ENCODE measurements around the gene STMN3.
"Not testable (repeated sequence)": the region's sequence is repeated elsewhere in the genome, so short reads cannot be mapped to it uniquely, and the experiment has no call there.

The STMN3 gene

GRCh38 chr20:63653974-63654668, 897 bp upstream of the STMN3 start:
- Histone ChIP-seq H3K36me3 (ENCODE audit: control insufficient read depth, insufficient read depth, low read length) (no peaks in the 10 kb centered on the region), H3K4me3 (ENCODE audit: insufficient read depth, low read depth, low read length) (peak overlapping the region; percentile 40), H3K9me3 (ENCODE audit: control insufficient read depth, low read length) (no peaks in the 10 kb centered on the region), H3K27me3 (ENCODE audit: control insufficient read depth, insufficient read depth, low read length, poor library complexity, severe bottlenecking) (peaks cover 21% of the 10 kb centered on the region), H3K4me1 (ENCODE audit: control insufficient read depth, insufficient read depth, low read length) (peaks cover 12% of the 10 kb centered on the region), H3K27ac (ENCODE audit: insufficient read depth, low read depth, low read length, poor library complexity, severe bottlenecking) (peak overlapping the region; percentile 74)
- WGBS, 2 experiments: 40% methylated on average over 15 of the region's 15 CpGs

- H3K36me3 ChIP-seq (ENCODE audit: control insufficient read depth, insufficient read depth, low read length): no peaks in the 10 kb centered on the region
- no peak overlapping the region for H3K27ac ChIP-seq (ENCODE audit: insufficient read depth, low read depth, low read length, poor library complexity, severe bottlenecking)
- H3K4me3 ChIP-seq (ENCODE audit: insufficient read depth, low read depth, low read length): peak overlapping the region; percentile 31
- WGBS, 2 experiments: 1% methylated on average over 91 of the region's 91 CpGs
- H3K4me1 ChIP-seq (ENCODE audit: control insufficient read depth, insufficient read depth, low read length): peaks cover 12% of the 10 kb centered on the region
- peaks cover 21% of the 10 kb centered on the region for H3K27me3 ChIP-seq (ENCODE audit: control insufficient read depth, insufficient read depth, low read length, poor library complexity, severe bottlenecking)
- H3K9me3 ChIP-seq (ENCODE audit: control insufficient read depth, low read length): no peaks in the 10 kb centered on the region
These were observed 838 bp downstream of the STMN3 start for GRCh38 chr20:63652192-63652980.

- Histone ChIP-seq H3K4me1 (ENCODE audit: control insufficient read depth, insufficient read depth, low read length) (peaks cover 12% of the 10 kb centered on the region), H3K9me3 (ENCODE audit: control insufficient read depth, low read length) (no peaks in the 10 kb centered on the region), H3K4me3 (ENCODE audit: insufficient read depth, low read depth, low read length) (peak overlapping the region; percentile 31), H3K27ac (ENCODE audit: insufficient read depth, low read depth, low read length, poor library complexity, severe bottlenecking) (no peak overlapping the region), H3K36me3 (ENCODE audit: control insufficient read depth, insufficient read depth, low read length) (no peaks in the 10 kb centered on the region), H3K27me3 (ENCODE audit: control insufficient read depth, insufficient read depth, low read length, poor library complexity, severe bottlenecking) (peaks cover 21% of the 10 kb centered on the region)
- 15 to 17% methylated on average over 11 of the region's 11 CpGs for WGBS, 2 experiments
These were observed 1.4 kb downstream of the STMN3 start for GRCh38 chr20:63651942-63652191.

GRCh38 chr20:63650486-63650885, 2.7 kb downstream of the STMN3 start:
- not testable (repeated sequence) for H3K27ac ChIP-seq (ENCODE audit: insufficient read depth, low read depth, low read length, poor library complexity, severe bottlenecking); H3K36me3 ChIP-seq (ENCODE audit: control insufficient read depth, insufficient read depth, low read length); H3K4me3 ChIP-seq (ENCODE audit: insufficient read depth, low read depth, low read length); H3K9me3 ChIP-seq (ENCODE audit: control insufficient read depth, low read length)
- Histone ChIP-seq H3K27me3 (ENCODE audit: control insufficient read depth, insufficient read depth, low read length, poor library complexity, severe bottlenecking) (peaks cover 21% of the 10 kb centered on the region), H3K4me1 (ENCODE audit: control insufficient read depth, insufficient read depth, low read length) (peaks cover 12% of the 10 kb centered on the region)
- 94 to 95% methylated on average over 15 to 24 of the region's 25 CpGs for WGBS, 2 experiments

GRCh38 chr20:63648895-63649589, 4.2 kb downstream of the STMN3 start:
- Histone ChIP-seq H3K9me3 (ENCODE audit: control insufficient read depth, low read length) (no peaks in the 10 kb centered on the region), H3K36me3 (ENCODE audit: control insufficient read depth, insufficient read depth, low read length) (no peaks in the 10 kb centered on the region), H3K27ac (ENCODE audit: insufficient read depth, low read depth, low read length, poor library complexity, severe bottlenecking) (no peak overlapping the region), H3K4me3 (ENCODE audit: insufficient read depth, low read depth, low read length) (no peak overlapping the region), H3K27me3 (ENCODE audit: control insufficient read depth, insufficient read depth, low read length, poor library complexity, severe bottlenecking) (peaks cover 21% of the 10 kb centered on the region), H3K4me1 (ENCODE audit: control insufficient read depth, insufficient read depth, low read length) (peaks cover 12% of the 10 kb centered on the region)
- WGBS, 2 experiments: 86 to 88% methylated on average over 11 of the region's 11 CpGs

GRCh38 chr20:63648190-63648589, 5.0 kb downstream of the STMN3 start:
- H3K27me3 ChIP-seq (ENCODE audit: control insufficient read depth, insufficient read depth, low read length, poor library complexity, severe bottlenecking): peaks cover 29% of the 10 kb centered on the region
- WGBS, 2 experiments: 78 to 92% methylated on average over 5 to 6 of the region's 6 CpGs
- peaks cover 12% of the 10 kb centered on the region for H3K4me1 ChIP-seq (ENCODE audit: control insufficient read depth, insufficient read depth, low read length)
- H3K9me3 ChIP-seq (ENCODE audit: control insufficient read depth, low read length): no peaks in the 10 kb centered on the region
- H3K27ac ChIP-seq (ENCODE audit: insufficient read depth, low read depth, low read length, poor library complexity, severe bottlenecking): no peak overlapping the region
- no peak overlapping the region for H3K4me3 ChIP-seq (ENCODE audit: insufficient read depth, low read depth, low read length)
- no peaks in the 10 kb centered on the region for H3K36me3 ChIP-seq (ENCODE audit: control insufficient read depth, insufficient read depth, low read length)

- Histone ChIP-seq H3K36me3 (ENCODE audit: control insufficient read depth, insufficient read depth, low read length) (no peaks in the 10 kb centered on the region), H3K27ac (ENCODE audit: insufficient read depth, low read depth, low read length, poor library complexity, severe bottlenecking) (no peak overlapping the region), H3K4me3 (ENCODE audit: insufficient read depth, low read depth, low read length) (no peak overlapping the region), H3K4me1 (ENCODE audit: control insufficient read depth, insufficient read depth, low read length) (peaks cover 8% of the 10 kb centered on the region), H3K27me3 (ENCODE audit: control insufficient read depth, insufficient read depth, low read length, poor library complexity, severe bottlenecking) (peaks cover 27% of the 10 kb centered on the region), H3K9me3 (ENCODE audit: control insufficient read depth, low read length) (no peaks in the 10 kb centered on the region)
- WGBS, 2 experiments: 66 to 67% methylated on average over 4 of the region's 4 CpGs
These were observed 8.0 kb downstream of the STMN3 start for GRCh38 chr20:63645218-63645617.

GRCh38 chr20:63643946-63644345, 9.3 kb downstream of the STMN3 start:
- WGBS, 2 experiments: 91% methylated on average over 15 of the region's 15 CpGs
- no peaks in the 10 kb centered on the region for H3K9me3 ChIP-seq (ENCODE audit: control insufficient read depth, low read length)
- H3K4me1 ChIP-seq (ENCODE audit: control insufficient read depth, insufficient read depth, low read length): peaks cover 8% of the 10 kb centered on the region
- no peak overlapping the region for H3K27ac ChIP-seq (ENCODE audit: insufficient read depth, low read depth, low read length, poor library complexity, severe bottlenecking)
- H3K36me3 ChIP-seq (ENCODE audit: control insufficient read depth, insufficient read depth, low read length): no peaks in the 10 kb centered on the region
- peaks cover 27% of the 10 kb centered on the region for H3K27me3 ChIP-seq (ENCODE audit: control insufficient read depth, insufficient read depth, low read length, poor library complexity, severe bottlenecking)
- no peak overlapping the region for H3K4me3 ChIP-seq (ENCODE audit: insufficient read depth, low read depth, low read length)

GRCh38 chr20:63643499-63643898, 9.7 kb downstream of the STMN3 start:
- H3K27me3 ChIP-seq (ENCODE audit: control insufficient read depth, insufficient read depth, low read length, poor library complexity, severe bottlenecking): peaks cover 27% of the 10 kb centered on the region
- H3K4me1 ChIP-seq (ENCODE audit: control insufficient read depth, insufficient read depth, low read length): peaks cover 8% of the 10 kb centered on the region
- no peak overlapping the region for H3K27ac ChIP-seq (ENCODE audit: insufficient read depth, low read depth, low read length, poor library complexity, severe bottlenecking)
- H3K9me3 ChIP-seq (ENCODE audit: control insufficient read depth, low read length): no peaks in the 10 kb centered on the region
- no peaks in the 10 kb centered on the region for H3K36me3 ChIP-seq (ENCODE audit: control insufficient read depth, insufficient read depth, low read length)
- H3K4me3 ChIP-seq (ENCODE audit: insufficient read depth, low read depth, low read length): no peak overlapping the region
- WGBS, 2 experiments: 89 to 93% methylated on average over 10 of the region's 10 CpGs

- H3K9me3 ChIP-seq (ENCODE audit: control insufficient read depth, low read length): no peaks in the 10 kb centered on the region
- peaks cover 27% of the 10 kb centered on the region for H3K27me3 ChIP-seq (ENCODE audit: control insufficient read depth, insufficient read depth, low read length, poor library complexity, severe bottlenecking)
- peak overlapping the region; percentile 40 for H3K4me3 ChIP-seq (ENCODE audit: insufficient read depth, low read depth, low read length)
- no peaks in the 10 kb centered on the region for H3K36me3 ChIP-seq (ENCODE audit: control insufficient read depth, insufficient read depth, low read length)
- 20 to 23% methylated on average over 27 to 29 of the region's 29 CpGs for WGBS, 2 experiments
- peaks cover 8% of the 10 kb centered on the region for H3K4me1 ChIP-seq (ENCODE audit: control insufficient read depth, insufficient read depth, low read length)
- no peak overlapping the region for H3K27ac ChIP-seq (ENCODE audit: insufficient read depth, low read depth, low read length, poor library complexity, severe bottlenecking)
These were observed 10.5 kb downstream of the STMN3 start for GRCh38 chr20:63642527-63643247.
